Brain pericyte (primary cell): ENCODE results near the gene THRB.
"Not testable (repeated sequence)": the region's sequence is repeated elsewhere in the genome, so short reads cannot be mapped to it uniquely, and the experiment has no call there.

Source experiments
- DNase-seq: peaks from one replicate; pipeline ENCODE4 v3.0.0-alpha.2; 2012; ENCODE audit warnings: low read depth, low spot score

The THRB gene

DNA sequence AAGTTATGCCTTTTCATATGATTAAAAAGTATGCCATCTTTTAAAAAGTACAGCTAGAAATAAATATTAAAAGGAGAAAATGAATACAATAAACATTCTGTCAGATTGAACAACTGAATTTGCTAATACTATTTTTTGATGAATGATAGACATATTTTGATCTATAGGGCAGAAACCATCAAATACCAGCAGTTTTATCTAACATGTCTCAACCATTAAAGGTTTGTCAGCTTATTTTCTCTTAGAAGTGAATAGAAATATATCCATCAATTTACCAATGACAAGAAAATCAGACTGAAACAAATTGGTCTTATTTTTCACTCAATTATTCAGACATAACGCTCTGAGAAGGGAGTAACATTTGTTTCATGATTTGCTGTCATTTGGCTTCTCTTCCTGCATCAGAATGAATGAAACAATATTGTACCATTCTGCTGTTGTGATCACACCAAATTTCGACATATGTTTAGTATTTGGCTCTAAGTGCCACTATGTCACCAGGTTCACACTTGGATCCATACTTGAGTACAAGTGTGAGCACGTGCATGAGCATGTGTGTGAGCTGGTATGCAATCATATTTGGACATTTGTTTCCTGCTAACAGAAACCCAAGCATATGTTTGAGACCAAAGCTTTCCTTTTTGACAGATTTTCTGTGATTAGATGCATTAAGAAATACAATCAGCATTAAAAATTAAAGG is 86.5 kb downstream of the THRB start:
- DNase-seq = no peak

DNA sequence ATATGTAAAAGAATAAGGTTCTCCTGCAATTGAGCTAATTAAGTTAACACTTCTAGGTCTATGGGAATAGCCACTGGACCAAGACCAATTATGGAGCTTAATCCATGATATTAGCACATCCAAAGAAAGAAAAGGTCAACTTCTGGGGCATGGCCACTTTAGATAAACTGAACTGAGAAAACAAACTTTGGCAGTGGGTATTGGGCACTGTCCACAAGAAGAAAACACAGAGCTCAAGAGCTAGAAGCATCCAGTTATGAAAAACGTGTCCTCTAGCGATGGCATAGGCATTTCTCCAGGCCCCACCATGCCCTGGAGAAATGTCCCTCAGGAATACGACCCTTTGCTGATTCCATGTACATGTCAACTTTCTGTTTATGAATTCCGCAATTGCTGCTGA is 87.8 kb downstream of the THRB start:
- no peak for DNase-seq

DNA sequence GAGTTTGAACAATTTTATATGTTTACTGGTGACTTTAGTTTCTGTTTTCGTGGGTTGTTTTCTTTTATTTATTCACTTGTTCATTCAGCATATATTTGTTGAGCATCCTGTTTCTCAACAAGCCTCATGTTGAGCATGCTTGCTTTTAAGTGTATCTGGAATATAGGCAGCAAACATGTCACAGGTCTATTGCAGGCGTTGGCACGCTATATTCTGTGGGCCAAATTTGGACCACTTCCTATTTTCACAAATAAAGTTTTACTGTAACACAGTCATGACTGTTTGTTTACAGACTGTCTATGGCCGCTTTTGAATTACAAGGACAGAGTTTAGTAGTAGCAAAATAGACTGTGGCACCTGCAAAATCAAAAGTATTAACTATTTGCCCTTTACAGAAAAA is 89.6 kb downstream of the THRB start:
- no peak for DNase-seq

DNA sequence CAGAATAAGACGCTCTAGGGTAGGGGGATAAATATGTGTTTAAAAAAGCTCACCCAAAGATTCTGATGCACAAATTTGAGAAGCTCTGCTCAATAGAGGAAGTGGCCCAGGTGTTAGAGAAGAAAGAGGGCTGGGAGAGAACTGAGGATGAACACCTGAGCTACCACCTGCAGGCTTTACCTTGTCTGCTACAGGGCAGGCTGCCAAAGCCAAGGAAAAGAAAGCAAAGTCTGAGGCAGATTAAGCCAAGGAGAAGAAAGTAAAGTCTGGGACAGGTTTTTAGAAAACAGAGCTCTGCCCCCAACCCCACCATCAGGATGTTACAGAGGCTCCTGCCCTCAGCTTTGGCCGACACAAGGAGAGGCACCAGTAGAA is 92.9 kb downstream of the THRB start:
- DNase-seq = no peak

DNA sequence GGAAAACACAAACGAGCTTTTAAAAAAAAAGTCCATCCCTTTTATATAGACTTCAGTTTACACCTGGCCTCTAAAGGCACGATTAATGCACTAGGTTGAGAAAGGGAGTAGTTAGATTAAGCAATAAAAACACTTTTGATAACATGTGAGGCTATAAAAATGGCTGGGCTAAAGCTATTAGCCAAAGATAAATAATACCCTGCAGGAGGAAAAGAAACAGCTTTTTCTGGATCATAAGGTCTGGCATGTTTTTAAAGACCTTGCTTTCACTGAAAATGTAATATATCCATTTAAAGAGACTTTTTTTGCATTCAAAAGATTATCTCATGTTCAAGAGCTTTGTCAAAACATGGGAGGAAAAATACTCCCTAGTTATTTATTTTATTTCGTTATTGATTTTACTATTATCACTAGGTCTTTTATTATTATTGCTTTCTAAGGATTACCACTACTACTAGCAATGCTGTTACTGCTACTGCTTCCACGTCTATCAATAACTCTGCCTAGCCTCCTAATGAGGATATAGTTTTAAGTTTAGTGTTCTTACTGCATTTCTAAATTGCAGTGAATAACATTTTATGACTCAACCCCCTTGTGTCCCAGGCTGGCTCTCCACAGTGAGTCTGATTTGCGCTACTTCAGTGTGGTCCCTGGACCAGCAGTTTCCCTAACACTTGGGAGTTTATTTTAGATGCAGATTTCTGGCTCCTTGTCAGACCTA is 93.4 kb downstream of the THRB start:
- DNase-seq = no peak

DNA sequence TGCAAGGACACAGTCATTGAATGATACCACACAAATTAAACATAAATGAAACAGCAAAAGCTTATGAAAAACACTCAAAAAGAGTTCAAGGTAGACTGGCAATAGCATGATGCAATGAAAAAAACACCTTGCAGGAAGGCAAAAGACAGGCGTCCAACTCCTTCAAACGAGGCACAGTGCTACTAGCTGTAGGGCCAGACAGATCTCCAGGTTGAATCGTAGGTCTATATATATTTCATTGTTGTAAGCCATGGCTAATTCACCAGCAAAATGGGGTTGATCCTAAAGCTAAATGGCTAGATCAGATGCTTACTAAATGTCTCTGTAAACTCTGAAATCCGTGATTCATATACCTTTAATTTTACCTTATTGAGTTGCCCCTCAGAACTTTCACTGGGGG is 94.2 kb downstream of the THRB start:
- no peak for DNase-seq

DNA sequence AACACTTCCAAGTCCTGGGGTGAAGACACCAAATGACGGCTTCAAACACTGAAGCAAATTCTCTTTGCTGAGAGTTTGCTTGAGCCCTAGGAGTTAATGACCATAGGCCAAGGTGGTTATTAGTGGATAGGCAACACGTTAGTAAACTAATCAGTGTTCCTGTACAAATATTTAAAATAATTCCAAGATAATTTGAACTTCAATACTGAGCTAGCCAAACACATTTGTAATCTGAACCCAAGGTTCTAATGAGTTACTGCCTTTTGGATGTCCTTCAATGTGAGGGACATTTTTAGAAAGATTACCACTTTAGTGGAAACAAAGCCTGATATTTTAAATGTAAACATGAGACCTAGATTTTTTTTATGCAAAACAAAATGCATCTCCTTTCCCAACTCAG is 94.6 kb downstream of the THRB start:
- DNase-seq = no peak

DNA sequence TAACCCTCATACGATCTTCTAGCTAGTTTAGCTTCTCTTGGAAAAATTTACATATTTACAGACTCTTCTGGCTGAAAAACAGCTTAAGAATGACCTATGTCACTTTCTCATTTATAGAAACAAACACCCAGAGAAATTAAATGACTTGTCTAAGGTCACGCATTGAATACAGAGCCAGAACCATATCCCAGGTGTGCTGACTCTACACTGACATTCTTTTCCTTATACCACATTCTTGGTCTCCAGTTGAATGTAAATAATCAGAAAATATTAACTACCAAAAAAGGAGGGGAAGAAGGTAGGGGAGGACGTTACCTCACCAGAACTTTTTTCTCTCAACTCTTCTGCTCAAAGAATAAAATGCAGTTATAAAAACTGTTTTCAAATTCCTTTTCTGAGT is 95.0 kb downstream of the THRB start:
- no peak for DNase-seq

DNA sequence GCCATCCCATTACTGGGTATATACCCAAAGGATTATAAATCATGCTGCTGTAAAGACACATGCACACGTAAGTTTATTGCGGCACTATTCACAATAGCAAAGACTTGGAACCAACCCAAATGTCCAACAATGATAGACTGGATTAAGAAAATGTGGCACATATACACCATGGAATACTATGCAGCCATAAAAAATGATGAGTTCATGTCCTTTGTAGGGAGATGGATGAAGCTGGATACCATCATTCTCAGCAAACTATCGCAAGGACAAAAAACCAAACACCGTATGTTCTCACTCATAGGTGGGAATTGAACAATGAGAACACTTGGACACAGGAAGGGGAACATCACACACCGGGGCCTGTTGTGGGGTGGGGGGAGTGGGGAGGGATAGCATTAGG is 95.9 kb downstream of the THRB start:
- not testable (repeated sequence) for DNase-seq

DNA sequence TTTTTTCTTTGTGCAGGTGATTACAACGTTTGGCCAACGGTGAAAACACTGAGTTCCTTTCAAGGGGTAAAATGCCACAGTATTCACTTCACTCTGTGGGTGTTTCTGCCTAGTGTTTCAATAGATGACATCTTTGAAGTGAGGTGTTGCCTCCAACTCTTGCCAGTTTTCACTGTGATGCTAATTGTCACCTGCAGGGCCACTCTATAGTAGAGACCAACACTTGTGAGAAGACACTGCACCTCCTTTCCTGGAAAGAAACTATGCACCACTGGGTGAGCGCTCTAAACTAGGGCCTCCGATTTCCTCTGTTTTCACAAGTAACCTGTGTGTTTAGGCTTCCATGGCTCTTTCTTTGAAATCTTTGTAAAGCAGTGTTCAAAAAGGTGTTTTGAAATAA is 98.3 kb downstream of the THRB start:
- DNase-seq = no peak

DNA sequence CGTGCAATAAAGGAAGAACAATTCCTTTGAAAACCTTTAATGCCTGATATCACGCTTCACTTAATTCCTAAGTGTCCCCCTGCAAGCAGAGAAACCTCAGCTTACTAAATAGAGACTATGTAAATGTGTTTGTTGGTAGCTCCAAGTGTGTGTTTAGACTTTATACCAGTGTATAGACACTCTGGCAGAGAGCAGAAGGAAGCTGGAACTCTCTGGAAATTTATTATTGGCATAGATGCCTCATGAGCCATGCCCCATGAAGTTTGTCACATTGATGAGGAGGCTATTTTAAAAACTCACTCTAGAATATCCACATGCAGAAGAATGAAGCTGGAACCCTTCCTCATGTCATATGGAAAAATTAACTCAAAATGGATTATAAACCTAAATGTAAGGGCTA is 99.9 kb downstream of the THRB start:
- DNase-seq = no peak

DNA sequence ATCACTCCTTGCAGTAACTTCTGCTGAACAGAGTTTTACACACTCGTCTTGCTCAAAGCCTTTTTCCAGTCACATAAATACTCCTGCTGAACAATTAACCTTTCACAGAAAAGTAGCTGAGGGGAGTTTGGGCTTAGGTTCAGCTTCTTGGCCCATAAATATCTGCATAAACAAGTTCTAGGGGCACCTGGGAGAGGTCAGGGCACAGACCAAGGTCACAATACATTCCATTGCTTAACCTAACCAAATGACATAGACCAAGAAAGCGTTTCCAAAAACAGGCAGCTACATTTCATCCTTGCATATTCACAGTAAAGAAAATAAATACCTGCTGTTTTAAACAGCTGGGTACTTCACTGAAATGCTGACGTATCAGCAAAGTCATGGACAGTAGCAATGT is 101.3 kb downstream of the THRB start:
- DNase-seq = no peak

DNA sequence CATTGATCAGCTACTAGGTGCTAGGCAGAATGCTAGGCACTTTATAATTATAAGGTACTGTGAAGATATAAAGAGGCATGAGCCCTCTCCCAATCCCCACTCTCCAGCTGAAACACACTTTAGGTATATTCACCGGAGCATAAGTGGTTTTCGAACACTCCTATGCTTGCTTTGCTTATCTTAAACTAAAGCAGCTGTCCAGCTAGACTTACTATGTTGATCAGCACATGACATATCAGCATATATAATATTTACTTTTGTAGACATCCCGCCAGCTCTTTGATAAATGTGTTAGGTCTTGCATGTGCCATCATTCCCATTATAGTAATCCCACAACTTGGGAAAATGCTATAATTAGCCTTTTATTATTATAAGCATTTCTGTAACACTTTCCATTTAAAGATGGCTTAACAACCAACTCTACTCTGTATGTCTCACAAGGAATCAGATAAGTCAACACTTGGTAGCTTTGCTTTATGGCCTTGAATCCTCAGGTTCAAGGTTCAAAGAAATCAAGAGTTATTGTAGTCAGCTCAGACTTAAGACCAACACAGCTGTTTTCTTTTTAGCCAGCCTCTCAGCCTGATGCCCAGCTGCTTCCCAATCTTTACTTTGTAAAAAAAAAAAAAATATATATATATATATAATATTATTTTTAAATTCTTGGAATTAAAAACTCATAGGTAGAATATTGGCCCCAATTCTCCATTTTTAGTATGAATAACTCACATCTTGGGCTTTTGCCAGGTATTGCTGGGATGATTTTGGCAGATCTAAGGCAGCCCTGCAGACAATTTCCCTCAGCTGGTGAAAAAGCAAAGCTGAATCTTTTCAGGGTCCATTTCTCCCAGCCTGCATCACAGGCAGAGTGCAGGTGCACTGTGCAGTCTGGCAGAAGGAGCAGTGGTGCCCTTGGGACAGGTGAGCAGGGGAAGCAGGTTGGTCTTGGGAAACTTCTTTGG is 104.2 kb downstream of the THRB start:
- DNase-seq = no peak

DNA sequence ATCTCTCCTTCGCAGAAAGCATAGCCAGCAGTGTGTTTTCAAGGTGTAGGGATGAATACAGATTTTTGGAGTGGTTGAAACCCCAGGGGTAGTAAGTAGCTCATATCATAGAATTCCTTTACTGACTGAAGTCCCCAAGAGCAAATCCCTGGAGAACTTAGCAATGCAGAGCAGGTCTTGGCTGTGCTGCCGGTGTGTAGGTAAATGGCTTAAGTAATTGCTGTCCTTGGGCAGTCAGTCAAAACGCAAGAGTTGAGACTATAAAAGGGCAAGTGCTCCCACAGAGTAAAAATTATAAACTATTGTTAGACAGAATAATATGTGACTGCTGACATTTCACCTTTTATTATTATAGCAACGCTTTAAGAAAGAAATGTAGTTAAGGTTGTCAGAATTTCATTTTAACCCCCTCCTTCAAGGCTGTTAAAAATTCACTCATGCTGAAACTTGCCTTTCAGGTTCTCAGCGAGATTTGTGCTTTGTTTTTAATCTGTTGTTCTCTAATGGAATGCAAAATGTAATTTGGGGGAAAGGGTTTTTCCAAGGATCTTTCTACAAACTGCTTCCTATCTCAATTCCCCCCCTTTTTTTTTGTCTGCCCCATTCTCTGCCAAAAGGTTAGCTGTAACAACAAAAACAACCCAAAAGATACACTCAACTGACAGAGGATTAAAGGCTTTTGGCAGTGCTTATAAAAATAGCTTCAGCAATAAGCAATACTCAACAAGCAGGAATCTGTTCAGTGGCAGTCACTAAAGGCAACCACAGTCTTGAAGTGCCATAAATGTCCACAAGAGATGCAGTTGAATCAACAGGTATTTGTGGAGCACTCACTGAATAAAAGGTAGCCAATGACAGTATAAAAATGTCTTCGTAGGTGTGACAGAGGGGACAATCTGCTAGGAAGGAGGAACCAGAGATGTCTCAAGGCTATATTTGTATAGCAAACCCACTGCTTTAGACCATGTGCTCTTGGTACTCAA is 105.3 kb downstream of the THRB start:
- no peak for DNase-seq

DNA sequence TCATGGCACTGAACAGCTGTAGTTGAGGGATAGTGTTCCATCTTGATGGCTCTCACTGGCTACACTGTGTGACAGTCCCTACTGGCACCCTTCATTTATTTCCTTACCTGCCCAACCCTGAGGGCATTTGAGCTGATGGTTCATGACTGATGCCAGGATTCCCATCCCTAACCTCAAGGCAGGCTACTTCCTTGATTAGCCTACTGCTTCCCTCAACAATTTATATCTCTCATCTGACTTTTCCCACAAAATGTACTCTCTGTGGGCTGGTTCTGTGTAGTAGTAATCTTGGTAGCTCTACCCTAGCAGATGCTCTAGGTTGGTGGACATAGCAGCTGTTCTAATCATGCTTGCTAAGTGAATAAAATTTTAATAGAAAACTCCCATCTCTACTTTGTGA is 106.0 kb downstream of the THRB start:
- DNase-seq = no peak

DNA sequence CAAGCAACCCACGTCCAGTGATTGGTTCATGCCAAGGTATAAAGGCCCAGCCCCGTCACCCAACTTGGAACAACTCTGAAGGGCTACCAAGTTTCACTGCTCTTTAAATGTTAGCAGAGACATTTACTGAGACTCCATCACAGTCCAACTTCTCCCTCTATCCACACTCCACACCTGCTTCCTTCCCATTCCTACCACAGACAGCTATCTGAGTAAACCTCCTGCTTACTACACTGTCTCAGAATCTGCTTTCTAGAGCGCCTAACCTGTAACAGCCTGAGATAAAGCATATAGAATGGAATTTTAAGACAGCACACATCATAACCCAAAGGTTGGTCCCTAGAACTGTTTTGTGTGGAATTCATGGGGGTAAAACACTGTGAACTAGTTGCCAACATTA is 106.5 kb downstream of the THRB start:
- no peak for DNase-seq

DNA sequence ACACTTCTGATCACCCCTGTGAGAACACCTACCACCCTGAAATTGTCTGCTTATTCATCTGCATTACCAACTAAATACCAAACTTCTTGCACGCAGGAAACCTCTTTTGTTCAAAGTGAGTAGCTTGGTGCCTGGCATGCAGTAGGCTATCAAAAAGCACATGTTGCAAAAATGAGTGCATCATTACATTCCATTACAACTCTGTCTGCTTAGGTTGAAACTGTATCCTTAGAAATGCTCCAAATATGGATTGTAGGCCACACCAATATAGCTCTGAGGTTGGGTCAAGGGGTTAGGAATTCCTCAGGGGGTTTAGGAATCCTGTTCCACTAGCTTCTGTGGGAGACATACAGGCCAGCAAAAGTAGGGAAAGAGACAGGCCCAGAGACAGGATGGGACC is 107.2 kb downstream of the THRB start:
- DNase-seq = no peak

DNA sequence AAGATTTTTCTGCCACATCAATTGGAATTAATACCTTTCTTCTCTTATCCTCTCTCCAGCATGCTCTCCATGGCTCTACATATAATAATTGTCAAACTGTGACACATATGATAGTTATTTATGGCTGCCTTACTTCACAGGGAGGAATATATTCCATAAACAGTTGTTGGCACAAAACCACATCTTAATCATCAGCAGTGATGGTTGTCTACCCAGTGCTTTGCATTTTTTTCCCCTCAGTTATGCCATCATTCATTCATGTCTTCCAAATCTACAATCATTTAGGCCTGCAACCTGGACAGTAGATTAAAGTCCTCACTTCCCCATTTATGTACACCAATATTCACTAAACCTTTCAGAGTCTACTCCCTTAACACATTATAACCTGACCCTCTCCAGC is 107.7 kb downstream of the THRB start:
- DNase-seq = no peak

DNA sequence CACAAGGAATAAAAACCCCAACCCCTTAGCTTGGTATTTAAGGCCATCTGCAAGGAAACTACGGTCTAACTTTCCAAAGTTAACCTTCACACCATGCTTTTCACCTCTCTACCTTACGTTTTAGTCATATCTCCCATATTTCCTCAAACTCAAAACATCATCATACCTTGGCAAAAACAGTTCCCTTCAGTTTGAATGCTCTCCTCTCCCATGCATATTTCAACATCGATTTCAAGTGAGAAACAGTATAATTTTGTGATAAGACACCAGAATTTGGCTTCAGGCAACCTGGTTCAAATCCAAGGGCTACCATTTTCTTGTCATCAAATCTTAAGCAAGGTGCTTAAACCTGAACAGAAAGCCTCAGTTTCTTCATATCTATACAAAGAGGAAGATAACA is 108.2 kb downstream of the THRB start:
- DNase-seq = no peak

DNA sequence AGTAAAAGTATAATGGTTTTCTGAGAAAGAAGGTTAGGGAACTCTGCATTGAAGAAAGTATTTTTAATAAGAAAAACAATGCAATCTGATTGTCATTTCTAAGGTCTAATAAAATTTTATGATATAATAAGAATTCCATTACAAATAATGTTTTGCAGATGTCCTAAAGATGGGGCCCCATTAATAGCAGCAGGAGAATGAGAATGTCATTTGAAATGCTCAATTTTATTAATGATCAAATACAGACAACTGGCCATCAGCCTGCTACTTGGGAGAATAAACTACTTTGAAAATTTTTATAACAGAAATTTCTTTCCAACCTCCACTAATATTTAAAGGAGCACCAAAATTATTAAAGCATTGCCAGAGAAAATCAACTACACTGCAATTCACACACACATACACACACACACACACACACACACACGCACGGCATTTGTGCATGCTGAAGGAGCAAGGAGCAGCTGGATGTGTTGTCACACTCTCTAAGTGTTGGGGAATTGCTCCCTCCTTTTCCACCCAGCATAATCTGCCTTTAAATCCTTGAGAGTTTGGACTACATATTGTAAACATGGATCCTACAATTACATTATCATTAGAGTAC is 109.5 kb downstream of the THRB start:
- DNase-seq = no peak

DNA sequence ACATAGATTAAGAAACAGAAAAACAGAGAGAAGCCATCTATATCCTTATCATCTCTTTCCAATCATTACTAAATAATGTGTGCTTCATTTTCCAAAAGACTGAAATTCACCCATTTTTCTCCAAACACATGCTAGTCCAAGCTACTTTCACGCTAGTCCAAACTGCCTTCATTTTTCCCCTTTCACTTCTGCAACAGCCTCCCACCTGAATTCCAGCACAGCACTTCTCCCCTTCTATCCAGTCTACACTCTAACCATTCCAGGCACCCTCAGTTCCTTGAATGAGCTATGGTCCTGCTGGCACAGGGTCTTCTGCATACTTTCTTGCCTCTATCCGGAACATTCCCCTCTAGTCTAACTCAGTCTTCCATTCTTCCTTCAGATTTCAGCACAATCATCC is 112.0 kb downstream of the THRB start:
- DNase-seq = no peak
